NCI-H2081 treated with DMSO at 0.1 percent for 48 hours (cell line): ENCODE data around the gene NCBP2L.
"Not testable (repeated sequence)": the region's sequence is repeated elsewhere in the genome, so short reads cannot be mapped to it uniquely, and the experiment has no call there.

Experiments used
- DNase-seq: peaks from one replicate; lab custom pipeline; 2025; lab: John Stamatoyannopoulos, UW

NCBP2L gene

GRCh38 chrX:107810053-107810452 is 32.5 kb downstream of the NCBP2L start:
- DNase-seq = not testable (repeated sequence)

GRCh38 chrX:107818900-107819521 is 41.5 kb downstream of the NCBP2L start:
- no peak for DNase-seq

GRCh38 chrX:107823042-107823441 is 45.5 kb downstream of the NCBP2L start:
- DNase-seq = no peak

GRCh38 chrX:107823456-107823855 is 45.9 kb downstream of the NCBP2L start:
- DNase-seq = no peak

GRCh38 chrX:107825698-107826237 is 48.2 kb downstream of the NCBP2L start, which contains the start of gene MID2:
Gene MID2 (plus strand): TSS chrX:107825866. CDS start chrX:107826427, 561 bp downstream.
- DNase-seq = no peak

GRCh38 chrX:107826238-107827029 is 48.9 kb downstream of the NCBP2L start:
- DNase-seq = no peak

GRCh38 chrX:107827030-107827831 is 49.7 kb downstream of the NCBP2L start:
- no peak for DNase-seq

GRCh38 chrX:107827852-107828251 is 50.3 kb downstream of the NCBP2L start:
- DNase-seq = no peak

GRCh38 chrX:107829878-107830277 is 52.3 kb downstream of the NCBP2L start:
- DNase-seq = no peak

- no peak for DNase-seq
These were observed 53.7 kb downstream of the NCBP2L start for GRCh38 chrX:107831071-107831730.

GRCh38 chrX:107834275-107835201 is 57.0 kb downstream of the NCBP2L start:
- DNase-seq = no peak

GRCh38 chrX:107836958-107837357 is 59.4 kb downstream of the NCBP2L start:
- DNase-seq = no peak

GRCh38 chrX:107840971-107841370 is 63.4 kb downstream of the NCBP2L start:
- no peak for DNase-seq

GRCh38 chrX:107842715-107843400 is 65.3 kb downstream of the NCBP2L start:
- no peak for DNase-seq
